SK-MEL-5 (cell line): ENCODE results near the gene RPS19BP1. TPM values are rescaled to one million over a fixed set of nuclear protein-coding genes. Genes with fewer than 3 reads are reported as not detected.
"Not testable (repeated sequence)": the region's sequence is repeated elsewhere in the genome, so short reads cannot be mapped to it uniquely, and the experiment has no call there.

ENCODE experiments used
- DNase-seq: peaks from one replicate; pipeline ENCODE4 v3.0.0-alpha.2; 2016; ENCODE audit warnings: low read depth, low spot score
- in situ Hi-C: cut with HindIII; loops from 2 replicates; pipeline ENCODE4 v1.10.0; 2016; ENCODE audit warnings: low sequenced_read_pairs, high pct_unique_total_duplicates, low pct_unique_long_range_greater_than_20kb
- total RNA-seq: library from RNA; depleted of rRNA; stranded (reverse); fragments of >200 nt; shearing (Covaris generic); gene quantifications from 2 replicates; pipeline ENCODE4 v1.2.3, GENCODE V29; 2014

RPS19BP1 gene
- total RNA-seq, 1 experiment from 2014 or later: 176 TPM

- DNase-seq: peak; percentile 87
- in situ Hi-C loops: not testable (repeated sequence)
These were observed 11.3 kb downstream of the RPS19BP1 start for GRCh38 chr22:39521106-39521885.

GRCh38 chr22:39520226-39521105 lies 12.1 kb downstream of the RPS19BP1 start, which contains the start of gene ATF4:
ATF4 (plus strand) TSS chr22:39520562; CDS start chr22:39521446, 884 bp downstream.
- in situ Hi-C loops: no loop called here
- DNase-seq: peak; percentile 87

GRCh38 chr22:39519681-39520225 lies 12.8 kb downstream of the RPS19BP1 start:
- DNase-seq: peak; percentile 99
- in situ Hi-C loops: no loop called here

GRCh38 chr22:39518996-39519680 lies 13.4 kb downstream of the RPS19BP1 start:
- in situ Hi-C loops: no loop called here

GRCh38 chr22:39518144-39518786 lies 14.3 kb downstream of the RPS19BP1 start:
- in situ Hi-C loops: no loop called here
- DNase-seq: no peak

More at GRCh38 chr22:39518996-39519680, 13.4 kb downstream of the RPS19BP1 start:
- peak; percentile 57 for DNase-seq

- DNase-seq: no peak
- in situ Hi-C loops: no loop called here
These were observed 15.1 kb downstream of the RPS19BP1 start for GRCh38 chr22:39517470-39517869.

- no peak for DNase-seq
- in situ Hi-C loops: no loop called here
These were observed 17.1 kb downstream of the RPS19BP1 start for GRCh38 chr22:39515266-39516050.

- peak; percentile 76 for DNase-seq
- in situ Hi-C loops: no loop called here
These were observed 18.1 kb downstream of the RPS19BP1 start for GRCh38 chr22:39514373-39514973.

- no peak for DNase-seq
- in situ Hi-C loops: no loop called here
These were observed 18.8 kb downstream of the RPS19BP1 start for GRCh38 chr22:39513791-39514190.

- DNase-seq: no peak
- in situ Hi-C loops: no loop called here
These were observed 20.5 kb downstream of the RPS19BP1 start for GRCh38 chr22:39512026-39512425.

GRCh38 chr22:39511226-39511625 lies 21.3 kb downstream of the RPS19BP1 start:
- in situ Hi-C loops: no loop called here
- DNase-seq: no peak

GRCh38 chr22:39510529-39511149 lies 21.9 kb downstream of the RPS19BP1 start:
- in situ Hi-C loops: no loop called here

GRCh38 chr22:39508393-39508792 lies 24.2 kb downstream of the RPS19BP1 start:
- in situ Hi-C loops: no loop called here

More at GRCh38 chr22:39510529-39511149, 21.9 kb downstream of the RPS19BP1 start:
- DNase-seq: no peak

GRCh38 chr22:39507021-39507420 lies 25.5 kb downstream of the RPS19BP1 start:
- DNase-seq, in situ Hi-C loops: not testable (repeated sequence)

More at GRCh38 chr22:39508393-39508792, 24.2 kb downstream of the RPS19BP1 start:
- no peak for DNase-seq

- DNase-seq: no peak
- in situ Hi-C loops: no loop called here
These were observed 28.5 kb downstream of the RPS19BP1 start for GRCh38 chr22:39504071-39504470.

GRCh38 chr22:39503630-39504029 lies 28.9 kb downstream of the RPS19BP1 start:
- in situ Hi-C loops: no loop called here
- DNase-seq: no peak
